ENCODE measurements around the gene PHLDA2.

DNA sequence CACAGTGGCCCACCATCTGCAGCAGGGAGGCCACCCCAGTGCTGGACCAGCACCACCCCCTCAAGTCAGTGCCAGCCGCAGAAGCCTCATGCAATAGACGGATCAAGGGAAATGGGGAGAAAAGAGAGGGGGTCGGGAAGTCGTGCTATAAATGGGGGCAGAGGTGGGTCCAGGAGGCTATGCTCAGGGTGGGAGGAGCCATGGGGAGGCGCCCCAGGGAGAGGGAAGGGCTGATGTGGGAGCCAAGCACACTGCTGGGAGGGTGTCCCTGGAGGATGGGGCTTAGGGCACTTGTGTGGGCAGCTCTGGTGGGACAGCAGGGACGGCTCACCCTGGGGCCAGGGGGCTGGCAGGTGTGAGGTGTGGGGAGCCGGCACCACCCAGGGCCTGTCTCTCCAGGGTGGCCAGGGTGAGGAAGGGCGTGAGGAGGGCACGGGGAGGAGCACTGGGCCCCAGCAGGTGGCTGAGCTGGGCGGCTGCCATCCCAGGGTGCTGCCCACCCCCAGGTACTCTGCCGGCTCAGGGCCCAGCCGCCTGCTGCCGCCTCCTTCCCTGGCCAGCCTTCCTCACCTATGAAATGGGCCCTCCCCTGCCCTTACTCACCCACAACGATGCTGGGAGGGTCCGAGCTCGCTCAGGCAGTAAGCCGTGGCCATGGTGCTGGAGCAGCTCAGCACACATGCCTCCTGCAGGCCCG is 18.0 kb downstream of the PHLDA2 start:
- TF ChIP-seq POLR2AphosphoS5 (IDR thresholded peaks at IDR 0.05; ENCODE audit: low read depth, low read length) (no peak), POLR2A (IDR thresholded peaks at IDR 0.05; ENCODE audit: low read depth, low read length) (no peak)

Measured in GM12891 (cell line).